Measurements from ENCODE around the gene EML6.
A peak's percentile ranks its signal among the peaks of the same experiment; 100 is the strongest.

Gene EML6

DNA sequence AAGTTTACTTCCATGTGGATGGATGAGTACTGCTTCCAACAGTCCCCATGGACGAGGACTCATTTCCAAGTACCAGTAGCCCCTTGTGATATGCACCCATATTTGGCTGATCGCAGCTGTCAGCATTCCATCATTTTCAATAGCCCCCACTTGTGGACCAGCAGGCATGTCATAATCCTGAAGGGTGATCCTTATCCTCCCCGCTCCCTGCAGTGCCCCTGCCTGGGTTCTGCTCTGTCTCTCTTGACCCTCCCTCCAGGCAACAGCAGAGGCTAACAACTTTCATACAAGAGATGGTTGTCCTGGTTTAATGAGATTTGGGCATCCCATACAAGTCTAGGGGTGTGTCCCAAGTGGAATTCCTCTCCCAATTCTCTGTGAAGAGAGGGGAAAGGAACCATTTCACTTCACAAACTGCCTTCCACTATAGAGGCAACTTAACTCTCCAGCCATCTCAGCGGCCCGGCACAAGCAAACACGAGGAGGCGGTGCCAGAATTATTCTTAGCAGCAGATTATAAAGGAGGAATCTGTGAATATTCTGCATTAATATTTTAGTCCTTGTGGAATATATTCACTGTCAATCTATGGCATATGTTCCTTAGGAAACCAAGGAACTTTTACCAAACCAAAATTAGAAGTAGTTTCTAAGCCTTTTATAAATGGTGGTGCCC is 216.1 kb downstream of the EML6 start:
- no peaks in the 10 kb centered on the region for H3K27me3 Mint-ChIP-seq (ENCODE audit: low read depth)
- H3K9me3 Mint-ChIP-seq: peaks cover 17% of the 10 kb centered on the region
- H3K36me3 Mint-ChIP-seq (ENCODE audit: low read depth): no peaks in the 10 kb centered on the region
- no peak overlapping the region for H3K27ac Mint-ChIP-seq
- H3K4me1 Mint-ChIP-seq (ENCODE audit: low read depth): no peaks in the 10 kb centered on the region
- H3K4me3 Mint-ChIP-seq: no peak overlapping the region

DNA sequence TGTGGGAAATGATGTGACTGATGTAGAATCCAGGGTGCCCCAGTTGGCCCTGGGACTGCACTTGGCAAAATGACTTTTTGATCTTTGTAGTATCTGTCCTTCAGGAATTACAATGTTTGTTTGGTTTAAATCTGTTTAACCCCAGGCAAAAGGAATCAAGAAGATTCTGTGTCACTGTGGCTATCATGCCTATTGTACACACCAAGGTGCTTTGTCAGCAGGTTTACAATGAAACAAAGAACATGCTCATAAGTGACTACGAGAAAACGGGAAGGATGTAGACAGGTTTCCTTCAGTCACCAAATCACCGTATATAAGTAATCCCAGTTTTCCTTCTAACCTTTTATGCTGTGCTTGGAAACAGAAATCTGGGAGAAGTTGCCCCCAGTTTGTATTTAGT is 217.3 kb downstream of the EML6 start:
- Mint-ChIP-seq H3K4me1 (ENCODE audit: low read depth) (peaks cover 2% of the 10 kb centered on the region), H3K9me3 (peaks cover 20% of the 10 kb centered on the region), H3K27ac (no peak overlapping the region), H3K36me3 (ENCODE audit: low read depth) (peaks cover 1% of the 10 kb centered on the region), H3K4me3 (no peak overlapping the region), H3K27me3 (ENCODE audit: low read depth) (no peaks in the 10 kb centered on the region)

DNA sequence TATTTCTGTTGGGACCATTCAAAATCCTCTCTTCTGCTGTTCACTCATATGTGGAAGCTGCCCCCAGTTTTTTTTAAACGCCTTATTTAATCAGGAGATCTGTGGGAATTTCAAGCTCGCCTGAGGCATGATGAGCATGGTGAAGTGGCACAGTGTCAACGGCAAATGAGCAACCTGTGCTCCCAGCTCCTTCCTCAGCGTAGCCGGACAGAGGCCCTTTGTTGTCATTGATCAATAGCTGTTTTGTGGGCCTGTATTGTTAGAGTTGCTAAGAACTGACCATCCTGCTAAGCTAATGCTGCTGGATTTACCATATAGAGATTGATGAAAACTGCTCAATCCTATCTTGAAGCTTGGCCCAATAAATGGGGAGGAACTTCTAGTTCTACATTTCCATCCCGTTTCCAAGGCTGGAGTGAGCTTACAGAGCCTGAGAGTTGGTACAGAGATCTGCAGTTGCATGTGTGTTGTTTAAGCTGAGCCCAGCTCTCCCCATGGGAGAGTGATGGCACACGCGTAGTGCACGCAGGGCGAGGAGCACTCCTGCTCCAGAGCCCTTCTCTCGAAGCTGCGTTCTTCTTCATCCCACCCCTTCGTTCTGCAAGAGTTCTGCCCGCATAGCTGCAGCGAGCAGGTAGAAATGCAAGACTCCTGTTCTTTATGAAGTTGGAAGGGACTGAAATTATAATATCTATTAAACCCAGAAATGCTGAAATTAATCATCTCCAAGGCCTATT is 218.0 kb downstream of the EML6 start:
- peaks cover 18% of the 10 kb centered on the region for H3K9me3 Mint-ChIP-seq
- H3K27ac Mint-ChIP-seq: no peak overlapping the region
- peaks cover 1% of the 10 kb centered on the region for H3K36me3 Mint-ChIP-seq (ENCODE audit: low read depth)
- H3K27me3 Mint-ChIP-seq (ENCODE audit: low read depth): no peaks in the 10 kb centered on the region
- no peak overlapping the region for H3K4me3 Mint-ChIP-seq
- peaks cover 2% of the 10 kb centered on the region for H3K4me1 Mint-ChIP-seq (ENCODE audit: low read depth)

DNA sequence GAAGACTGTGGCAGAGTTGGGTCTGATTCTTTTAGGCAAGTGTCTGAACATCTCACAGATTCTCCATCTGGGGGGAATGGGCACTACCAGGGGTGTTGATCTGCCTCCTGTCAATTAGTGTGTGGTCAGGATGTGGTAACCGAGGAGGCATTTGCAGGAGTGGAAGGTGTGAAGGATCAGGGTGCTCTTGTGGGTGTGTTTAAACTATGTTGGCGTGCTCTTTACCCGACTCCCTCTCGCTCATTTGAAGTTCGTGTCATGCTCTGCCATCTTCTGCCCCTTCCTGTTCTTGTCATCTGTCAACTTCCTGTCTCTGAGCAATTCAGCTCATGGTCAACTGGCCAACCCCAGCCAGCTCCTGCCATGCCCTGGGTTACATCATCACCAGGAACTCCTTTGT is 218.9 kb downstream of the EML6 start:
- Mint-ChIP-seq H3K4me3 (no peak overlapping the region), H3K27ac (no peak overlapping the region), H3K27me3 (ENCODE audit: low read depth) (no peaks in the 10 kb centered on the region), H3K9me3 (peaks cover 17% of the 10 kb centered on the region), H3K4me1 (ENCODE audit: low read depth) (peaks cover 2% of the 10 kb centered on the region), H3K36me3 (ENCODE audit: low read depth) (peaks cover 1% of the 10 kb centered on the region)

DNA sequence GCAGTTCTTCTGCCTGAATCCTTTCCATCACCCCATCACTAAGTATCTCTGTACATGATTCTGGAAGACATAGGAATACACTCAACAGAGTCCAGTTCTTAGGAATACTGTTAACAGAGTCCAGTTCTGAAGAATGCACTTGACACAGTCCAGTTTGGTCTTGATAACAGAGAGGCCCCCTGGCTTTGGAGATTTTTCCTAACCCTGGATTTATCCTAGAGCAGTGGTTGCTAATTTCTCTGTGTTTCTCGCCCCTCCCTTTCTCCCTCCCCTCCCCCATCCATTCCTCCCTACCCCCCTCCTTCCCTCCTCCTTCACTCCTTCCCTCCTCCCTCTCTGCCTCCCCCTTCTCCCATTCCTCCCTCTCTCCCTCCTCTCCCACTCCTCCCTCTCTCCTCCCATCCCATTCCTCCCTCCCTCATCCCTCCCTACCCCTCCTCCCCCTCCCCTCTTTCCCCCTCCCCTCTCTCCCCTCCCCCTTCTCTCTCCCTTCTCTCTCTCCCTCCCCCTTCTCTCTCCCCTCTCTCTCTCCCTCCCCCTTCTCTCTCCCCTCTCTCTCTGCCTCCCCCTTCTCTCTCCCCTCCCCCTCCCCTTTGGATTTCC is 221.4 kb downstream of the EML6 start:
- H3K4me1 Mint-ChIP-seq (ENCODE audit: low read depth): peaks cover 2% of the 10 kb centered on the region
- H3K36me3 Mint-ChIP-seq (ENCODE audit: low read depth): peaks cover 1% of the 10 kb centered on the region
- H3K9me3 Mint-ChIP-seq: peaks cover 4% of the 10 kb centered on the region
- no peaks in the 10 kb centered on the region for H3K27me3 Mint-ChIP-seq (ENCODE audit: low read depth)
- no peak overlapping the region for H3K4me3 Mint-ChIP-seq
- H3K27ac Mint-ChIP-seq: no peak overlapping the region

DNA sequence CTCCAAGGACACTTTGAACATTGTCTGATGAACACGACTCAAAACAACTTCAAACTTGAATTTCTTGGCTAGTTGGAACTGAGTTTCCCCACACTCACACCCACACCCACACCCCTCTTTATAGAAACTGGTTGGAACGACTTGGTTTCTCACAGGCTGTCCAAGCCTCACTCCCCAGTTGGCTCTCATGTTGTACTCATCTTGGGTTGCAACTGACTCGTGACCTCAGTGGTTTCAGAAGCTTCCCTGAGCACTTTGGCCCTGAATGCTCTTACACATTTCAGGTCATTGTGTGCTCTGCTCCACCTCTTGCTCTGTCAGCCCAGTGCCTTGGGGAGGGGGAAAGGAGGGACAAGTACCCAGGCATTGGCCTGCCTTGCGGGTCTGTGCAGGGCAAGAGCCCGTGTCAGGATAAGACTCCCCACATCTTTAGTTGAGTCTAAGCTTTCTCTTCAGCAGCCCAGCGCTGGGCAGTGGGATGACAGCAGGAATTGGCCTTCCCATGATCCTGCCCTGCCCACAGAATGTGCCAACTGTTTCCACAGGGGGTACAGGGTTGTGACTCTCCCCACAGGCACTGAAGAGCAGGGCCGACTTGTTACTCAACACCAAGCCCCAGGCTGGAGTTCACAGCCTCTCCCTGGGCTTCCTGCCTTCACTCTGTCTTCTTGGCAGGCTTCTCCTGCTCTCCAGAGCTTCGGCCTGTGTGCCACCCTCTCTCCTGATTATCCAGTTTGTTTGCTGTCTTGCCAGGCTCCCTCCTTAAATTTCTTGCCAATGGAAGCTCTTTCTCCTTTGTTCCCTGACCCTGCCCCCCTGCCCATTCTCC is 222.1 kb downstream of the EML6 start:
- Mint-ChIP-seq H3K27ac (peak overlapping the region; percentile 78), H3K4me3 (no peak overlapping the region), H3K4me1 (ENCODE audit: low read depth) (peaks cover 2% of the 10 kb centered on the region), H3K27me3 (ENCODE audit: low read depth) (no peaks in the 10 kb centered on the region), H3K9me3 (peaks cover 4% of the 10 kb centered on the region), H3K36me3 (ENCODE audit: low read depth) (peaks cover 1% of the 10 kb centered on the region)

DNA sequence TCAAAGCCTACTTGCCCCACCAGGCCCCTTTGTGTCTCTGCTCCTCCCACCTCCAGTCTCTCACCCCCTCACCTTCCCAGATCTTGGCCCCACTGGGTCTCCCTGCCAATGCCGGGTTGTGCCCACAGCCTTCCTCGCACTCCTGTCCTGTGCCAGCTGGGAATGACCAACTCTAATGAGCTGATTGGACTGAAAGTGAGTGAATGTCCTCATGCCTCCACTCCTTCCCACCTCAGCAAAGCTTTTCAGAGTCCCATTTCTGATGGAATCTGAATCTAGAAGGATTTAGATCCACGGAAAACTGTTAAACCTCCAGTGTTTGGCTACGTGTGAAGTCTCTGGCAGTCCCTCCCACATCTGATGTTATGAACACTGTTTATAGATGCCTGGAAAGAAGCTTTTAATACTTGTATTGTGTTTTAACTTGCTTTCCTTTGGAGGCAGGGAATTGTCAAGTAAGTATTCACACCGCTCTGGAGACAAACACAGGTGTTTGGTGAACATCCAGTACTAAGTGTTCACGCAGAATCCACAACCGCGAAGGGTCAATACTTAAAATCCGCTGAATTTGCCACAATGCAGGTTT is 222.9 kb downstream of the EML6 start:
- H3K36me3 Mint-ChIP-seq (ENCODE audit: low read depth): peaks cover 1% of the 10 kb centered on the region
- peaks cover 4% of the 10 kb centered on the region for H3K9me3 Mint-ChIP-seq
- H3K4me1 Mint-ChIP-seq (ENCODE audit: low read depth): peaks cover 2% of the 10 kb centered on the region
- no peak overlapping the region for H3K4me3 Mint-ChIP-seq
- no peaks in the 10 kb centered on the region for H3K27me3 Mint-ChIP-seq (ENCODE audit: low read depth)
- H3K27ac Mint-ChIP-seq: no peak overlapping the region

DNA sequence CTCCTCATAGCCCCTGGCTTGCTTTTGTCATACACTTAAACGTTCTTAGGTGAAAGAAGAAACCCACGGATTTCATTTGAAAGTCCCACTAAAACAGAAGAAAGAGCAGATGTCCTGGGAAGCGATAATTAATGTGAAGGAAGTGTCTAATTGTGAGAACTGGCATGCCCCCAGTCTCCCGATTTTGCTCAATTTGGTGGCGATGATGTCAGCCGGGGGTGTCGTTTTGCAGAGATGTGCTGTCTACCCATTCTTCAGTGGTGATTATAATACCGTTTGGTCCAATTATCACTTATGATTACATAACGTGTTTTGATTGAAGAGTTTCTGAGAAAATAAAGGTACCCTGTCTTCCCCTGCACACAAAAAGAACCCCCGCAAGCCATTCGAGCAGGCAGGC is 223.7 kb downstream of the EML6 start:
- Mint-ChIP-seq H3K9me3 (peaks cover 4% of the 10 kb centered on the region), H3K4me1 (ENCODE audit: low read depth) (peaks cover 2% of the 10 kb centered on the region), H3K4me3 (no peak overlapping the region), H3K27me3 (ENCODE audit: low read depth) (no peaks in the 10 kb centered on the region), H3K36me3 (ENCODE audit: low read depth) (peaks cover 1% of the 10 kb centered on the region), H3K27ac (no peak overlapping the region)

DNA sequence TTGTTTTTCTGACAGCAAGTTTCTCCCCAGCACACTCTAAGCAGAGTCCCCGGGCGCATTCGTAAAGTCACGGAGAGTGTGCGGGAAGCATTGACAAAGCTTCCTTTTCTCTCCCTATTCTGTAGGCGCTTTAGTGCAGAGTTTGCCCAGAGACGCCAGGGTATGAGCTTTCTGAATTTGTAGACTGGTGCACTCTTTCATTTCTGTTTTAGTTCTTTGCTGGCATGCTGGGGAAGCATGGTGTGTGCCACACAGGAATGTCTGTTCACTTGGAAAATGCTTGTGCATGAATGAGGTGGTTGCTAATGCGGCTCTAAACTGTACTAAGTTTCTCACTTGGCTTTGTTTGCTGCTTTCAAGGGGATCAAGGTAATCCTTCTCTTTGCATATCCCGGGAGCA is 224.2 kb downstream of the EML6 start:
- Mint-ChIP-seq H3K36me3 (ENCODE audit: low read depth) (peaks cover 1% of the 10 kb centered on the region), H3K27me3 (ENCODE audit: low read depth) (no peaks in the 10 kb centered on the region), H3K4me1 (ENCODE audit: low read depth) (peaks cover 5% of the 10 kb centered on the region), H3K27ac (no peak overlapping the region), H3K4me3 (no peak overlapping the region), H3K9me3 (peaks cover 4% of the 10 kb centered on the region)

DNA sequence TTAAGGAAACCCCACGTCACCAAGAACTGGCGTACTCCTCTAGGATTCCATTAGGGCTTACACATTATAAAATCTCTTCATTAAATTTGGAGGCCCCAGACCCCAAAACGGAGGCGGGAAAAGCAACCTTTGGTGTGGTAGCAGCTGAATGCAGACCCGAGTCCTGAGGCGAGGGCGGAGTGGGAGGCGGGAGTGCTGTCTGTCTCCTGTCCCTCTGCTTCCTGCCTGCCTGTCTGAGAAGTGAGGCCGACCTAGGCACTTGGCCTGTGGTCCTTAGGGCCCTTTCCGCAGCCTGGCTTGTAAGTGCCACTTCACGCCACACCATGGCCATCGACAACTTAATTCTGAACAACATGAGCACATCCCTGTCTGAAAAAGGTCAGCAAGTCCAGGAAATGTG is 224.7 kb downstream of the EML6 start:
- Mint-ChIP-seq H3K9me3 (peaks cover 4% of the 10 kb centered on the region), H3K4me3 (no peak overlapping the region), H3K27ac (no peak overlapping the region), H3K27me3 (ENCODE audit: low read depth) (no peaks in the 10 kb centered on the region), H3K4me1 (ENCODE audit: low read depth) (peaks cover 5% of the 10 kb centered on the region), H3K36me3 (ENCODE audit: low read depth) (peaks cover 1% of the 10 kb centered on the region)

DNA sequence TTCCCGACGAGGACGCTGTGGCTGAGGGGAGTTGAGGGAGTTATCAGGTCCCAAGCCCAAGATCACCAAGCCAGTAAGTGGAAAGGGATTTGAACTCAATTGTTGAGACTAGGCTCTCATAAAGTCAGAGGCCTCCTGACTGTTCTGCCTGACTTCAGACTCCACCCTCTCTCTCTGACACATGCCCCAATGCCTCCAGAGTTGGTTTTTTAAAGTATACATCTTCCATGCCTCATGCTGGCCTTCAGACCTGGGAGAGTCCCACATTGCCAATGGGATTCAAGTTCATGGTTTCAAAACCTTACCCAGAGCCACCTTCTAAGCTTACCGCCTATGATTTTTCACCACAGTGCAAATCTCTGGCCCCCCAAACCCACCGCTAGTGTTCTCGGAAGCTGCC is 226.0 kb downstream of the EML6 start:
- Mint-ChIP-seq H3K27me3 (ENCODE audit: low read depth) (no peaks in the 10 kb centered on the region), H3K36me3 (ENCODE audit: low read depth) (peaks cover 1% of the 10 kb centered on the region), H3K4me3 (no peak overlapping the region), H3K4me1 (ENCODE audit: low read depth) (peaks cover 5% of the 10 kb centered on the region), H3K9me3 (peaks cover 4% of the 10 kb centered on the region), H3K27ac (no peak overlapping the region)

DNA sequence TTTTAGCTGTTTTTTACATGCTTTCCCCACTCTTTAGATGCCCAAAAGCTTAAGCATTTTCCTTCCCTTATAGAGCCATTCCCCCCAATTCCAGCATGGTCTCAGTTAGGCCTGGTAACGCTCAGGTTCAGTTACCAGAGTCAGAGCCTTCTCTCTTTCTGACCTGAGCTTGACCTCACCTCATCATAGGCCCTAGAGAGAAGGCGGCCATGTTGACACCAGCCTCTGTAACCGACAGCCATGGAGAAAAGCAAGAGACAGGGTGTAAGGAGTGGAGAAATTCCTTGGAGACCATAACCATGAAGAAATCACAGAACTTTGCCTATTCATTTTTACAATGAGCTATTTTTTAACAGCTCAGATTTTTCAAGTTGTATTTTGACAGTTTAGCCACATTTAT is 227.3 kb downstream of the EML6 start:
- H3K9me3 Mint-ChIP-seq: no peaks in the 10 kb centered on the region
- H3K4me3 Mint-ChIP-seq: no peak overlapping the region
- H3K4me1 Mint-ChIP-seq (ENCODE audit: low read depth): peaks cover 4% of the 10 kb centered on the region
- no peak overlapping the region for H3K27ac Mint-ChIP-seq
- no peaks in the 10 kb centered on the region for H3K27me3 Mint-ChIP-seq (ENCODE audit: low read depth)
- H3K36me3 Mint-ChIP-seq (ENCODE audit: low read depth): no peaks in the 10 kb centered on the region

DNA sequence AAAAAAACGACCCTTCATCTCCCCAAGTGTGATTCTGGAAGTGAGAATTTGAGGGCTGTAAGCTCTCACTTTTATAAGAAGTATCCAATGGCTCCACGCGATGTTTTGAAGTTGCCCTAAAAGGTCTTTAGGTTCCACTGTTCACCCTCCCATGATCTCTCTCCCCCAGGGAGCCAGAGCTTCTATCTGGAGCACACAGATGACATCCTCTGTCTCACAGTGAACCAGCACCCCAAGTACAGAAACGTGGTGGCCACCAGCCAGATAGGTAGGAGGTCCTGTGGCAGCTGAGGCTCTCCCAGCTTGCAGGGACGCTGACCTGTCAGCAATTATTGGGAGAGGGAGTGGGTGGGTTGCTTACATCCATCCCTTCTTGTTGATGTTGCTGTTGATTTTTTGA is 229.0 kb downstream of the EML6 start:
- H3K27ac Mint-ChIP-seq: no peak overlapping the region
- H3K4me3 Mint-ChIP-seq: no peak overlapping the region
- no peaks in the 10 kb centered on the region for H3K9me3 Mint-ChIP-seq
- no peaks in the 10 kb centered on the region for H3K27me3 Mint-ChIP-seq (ENCODE audit: low read depth)
- H3K4me1 Mint-ChIP-seq (ENCODE audit: low read depth): peaks cover 5% of the 10 kb centered on the region
- H3K36me3 Mint-ChIP-seq (ENCODE audit: low read depth): no peaks in the 10 kb centered on the region

DNA sequence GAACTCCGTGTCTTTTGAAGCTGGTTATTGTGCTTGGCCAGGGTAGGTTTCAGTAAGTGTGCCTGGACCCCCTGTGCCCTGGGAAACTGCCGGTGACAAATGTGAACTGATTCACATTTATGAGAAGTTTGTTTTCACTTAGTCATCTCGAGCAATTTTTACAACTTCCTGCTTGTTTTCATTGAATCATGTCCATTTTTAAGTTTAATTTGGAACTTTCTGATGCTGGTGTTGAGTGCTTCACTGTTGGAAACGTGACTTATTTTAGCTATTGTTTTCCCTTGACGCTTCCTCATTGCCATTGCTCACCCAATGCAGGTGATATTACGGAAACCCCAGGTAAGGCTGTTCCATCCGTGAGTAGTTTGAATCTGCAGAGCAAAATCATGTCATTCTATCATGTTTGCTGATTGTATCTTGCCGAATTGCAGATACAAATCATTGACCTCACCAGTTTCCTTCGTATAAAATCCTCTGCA is 229.6 kb downstream of the EML6 start:
- Mint-ChIP-seq H3K27ac (no peak overlapping the region), H3K4me1 (ENCODE audit: low read depth) (peaks cover 5% of the 10 kb centered on the region), H3K4me3 (no peak overlapping the region), H3K27me3 (ENCODE audit: low read depth) (no peaks in the 10 kb centered on the region), H3K36me3 (ENCODE audit: low read depth) (no peaks in the 10 kb centered on the region), H3K9me3 (no peaks in the 10 kb centered on the region)

All from T-helper 1 cell treated with Interleukin-12 subunit alpha and Interleukin-12 subunit beta and Interleukin-4 antibody, amounts not matched to agents 30 μg/mL and 1 μg/mL, for 36 hours (primary cell).